ENCODE measurements around the gene CTNNBL1. TPM values are rescaled to one million over a fixed set of nuclear protein-coding genes. Genes with fewer than 3 reads are reported as not detected.
"Not testable (repeated sequence)": the region's sequence is repeated elsewhere in the genome, so short reads cannot be mapped to it uniquely, and the experiment has no call there.

CTNNBL1 gene
- polyA plus RNA-seq, 3 donors: 51.1 to 58.4 (median 51.8) TPM

GRCh38 chr20:37704955-37705354 lies 11.1 kb downstream of the CTNNBL1 start:
- DNase-seq (ENCODE audit: low read depth in 3 of 3, low spot score in 2 of 3): no peak

- no peak for DNase-seq (ENCODE audit: low read depth in 3 of 3, low spot score in 2 of 3)
Measured at GRCh38 chr20:37706298-37706697, 12.5 kb downstream of the CTNNBL1 start.

GRCh38 chr20:37711001-37711400 lies 17.2 kb downstream of the CTNNBL1 start:
- DNase-seq (ENCODE audit: low read depth in 3 of 3, low spot score in 2 of 3): no peak

GRCh38 chr20:37711994-37712964 lies 18.4 kb downstream of the CTNNBL1 start:
- DNase-seq (ENCODE audit: low read depth in 3 of 3, low spot score in 2 of 3): no peak

GRCh38 chr20:37713396-37713795 lies 19.6 kb downstream of the CTNNBL1 start:
- no peak for DNase-seq (ENCODE audit: low read depth in 3 of 3, low spot score in 2 of 3)

GRCh38 chr20:37714978-37715672 lies 21.3 kb downstream of the CTNNBL1 start:
- DNase-seq (ENCODE audit: low read depth in 3 of 3, low spot score in 2 of 3): no peak

GRCh38 chr20:37721751-37722150 lies 27.9 kb downstream of the CTNNBL1 start:
- no peak for DNase-seq (ENCODE audit: low read depth in 3 of 3, low spot score in 2 of 3)

GRCh38 chr20:37722312-37722711 lies 28.5 kb downstream of the CTNNBL1 start:
- DNase-seq (ENCODE audit: low read depth in 3 of 3, low spot score in 2 of 3): not testable (repeated sequence)

- DNase-seq (ENCODE audit: low read depth in 3 of 3, low spot score in 2 of 3): no peak
Measured at GRCh38 chr20:37723668-37724067, 29.8 kb downstream of the CTNNBL1 start.

- DNase-seq (ENCODE audit: low read depth in 3 of 3, low spot score in 2 of 3): no peak
Measured at GRCh38 chr20:37725165-37725564, 31.3 kb downstream of the CTNNBL1 start.

- DNase-seq (ENCODE audit: low read depth in 3 of 3, low spot score in 2 of 3): no peak
Measured at GRCh38 chr20:37725855-37726254, 32.0 kb downstream of the CTNNBL1 start.

- no peak for DNase-seq (ENCODE audit: low read depth in 3 of 3, low spot score in 2 of 3)
Measured at GRCh38 chr20:37726321-37726720, 32.5 kb downstream of the CTNNBL1 start.

GRCh38 chr20:37726971-37727956 lies 33.4 kb downstream of the CTNNBL1 start:
- DNase-seq (ENCODE audit: low read depth in 3 of 3, low spot score in 2 of 3): no peak

GRCh38 chr20:37727957-37728634 lies 34.3 kb downstream of the CTNNBL1 start:
- DNase-seq (ENCODE audit: low read depth in 3 of 3, low spot score in 2 of 3): no peak

- no peak for DNase-seq (ENCODE audit: low read depth in 3 of 3, low spot score in 2 of 3)
Measured at GRCh38 chr20:37728635-37728983, 34.8 kb downstream of the CTNNBL1 start.

- no peak for DNase-seq (ENCODE audit: low read depth in 3 of 3, low spot score in 2 of 3)
Measured at GRCh38 chr20:37729452-37729851, 35.6 kb downstream of the CTNNBL1 start.

- no peak for DNase-seq (ENCODE audit: low read depth in 3 of 3, low spot score in 2 of 3)
Measured at GRCh38 chr20:37729909-37730308, 36.1 kb downstream of the CTNNBL1 start.

- no peak for DNase-seq (ENCODE audit: low read depth in 3 of 3, low spot score in 2 of 3)
Measured at GRCh38 chr20:37733416-37733815, 39.6 kb downstream of the CTNNBL1 start.

GRCh38 chr20:37734228-37734985 lies 40.6 kb downstream of the CTNNBL1 start:
- no peak for DNase-seq (ENCODE audit: low read depth in 3 of 3, low spot score in 2 of 3)
